Ishikawa (cell line): Measurements from ENCODE around the gene SYNDIG1.

Experiments
- CEBPB ChIP-seq: IDR thresholded peaks from 2 replicates; pipeline ENCODE4 v1.6.1; 2012
- CREB1 ChIP-seq: IDR thresholded peaks from 2 replicates; pipeline ENCODE4 v1.6.1; 2012; ENCODE audit warnings: low read depth
- EP300 ChIP-seq: IDR thresholded peaks from 2 replicates; pipeline ENCODE4 v1.6.1; 2012; ENCODE audit warnings: borderline replicate concordance
- FOXM1 ChIP-seq: IDR thresholded peaks from 2 replicates; pipeline ENCODE4 v1.6.1; 2012; ENCODE audit warnings: low read depth, borderline replicate concordance
- MAX ChIP-seq: IDR thresholded peaks from 2 replicates; pipeline ENCODE4 v1.6.1; 2012
- NFIC ChIP-seq: IDR thresholded peaks from 2 replicates; pipeline ENCODE4 v1.6.1; 2012
- RAD21 ChIP-seq: IDR thresholded peaks from 2 replicates; pipeline ENCODE4 v1.6.1; 2012; ENCODE audit warnings: low read depth
- TAF1 ChIP-seq: IDR thresholded peaks from 2 replicates; pipeline ENCODE4 v1.6.1; 2012; ENCODE audit warnings: low read depth, mild to moderate bottlenecking
- TCF12 ChIP-seq: IDR thresholded peaks from 2 replicates; pipeline ENCODE4 v1.6.1; 2012; ENCODE audit warnings: low read depth
- TEAD4 ChIP-seq: IDR thresholded peaks from 2 replicates; pipeline ENCODE4 v1.6.1; 2012
- YY1 ChIP-seq: IDR thresholded peaks from 2 replicates; pipeline ENCODE4 v1.6.1; 2012; ENCODE audit warnings: low read depth
- ZBTB7A ChIP-seq: IDR thresholded peaks from 2 replicates; pipeline ENCODE4 v1.6.1; 2012; ENCODE audit warnings: low read depth
- TF ChIP-seq, protein P1 (sequence below): IDR thresholded peaks from 2 replicates; pipeline ENCODE4 v1.6.1; 2012; ENCODE audit warnings: low read depth, mild to moderate bottlenecking
- TF ChIP-seq, protein P2 (sequence below): IDR thresholded peaks from 2 replicates; pipeline ENCODE4 v1.6.1; 2012

DNA sequence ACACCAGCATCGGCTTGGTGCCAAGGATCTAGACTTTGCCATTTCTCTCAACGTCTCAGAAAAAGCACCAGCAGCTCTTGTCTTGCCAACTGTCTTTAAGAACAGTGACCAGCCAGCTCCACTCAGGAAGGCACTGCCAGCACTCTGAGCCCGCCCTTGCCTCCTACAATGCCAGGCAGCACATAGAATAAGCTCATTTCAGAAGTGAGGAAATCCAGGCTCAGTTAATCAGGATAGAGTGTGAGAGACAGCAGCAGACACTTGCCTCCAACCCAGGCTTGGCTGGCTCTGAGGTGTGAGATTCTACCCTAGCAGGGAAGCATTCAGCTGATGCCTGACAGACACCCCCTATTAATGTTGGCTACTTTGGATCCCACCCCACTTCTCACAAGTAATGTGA, 4.3 kb upstream of the SYNDIG1 start:
- TF ChIP-seq ZBTB7A, result no peak
- TF ChIP-seq TAF1, result no peak
- TF ChIP-seq EP300, result no peak
- no peak for TF ChIP-seq CEBPB
- TF ChIP-seq FOXM1, result no peak
- TF ChIP-seq, protein P1, sequence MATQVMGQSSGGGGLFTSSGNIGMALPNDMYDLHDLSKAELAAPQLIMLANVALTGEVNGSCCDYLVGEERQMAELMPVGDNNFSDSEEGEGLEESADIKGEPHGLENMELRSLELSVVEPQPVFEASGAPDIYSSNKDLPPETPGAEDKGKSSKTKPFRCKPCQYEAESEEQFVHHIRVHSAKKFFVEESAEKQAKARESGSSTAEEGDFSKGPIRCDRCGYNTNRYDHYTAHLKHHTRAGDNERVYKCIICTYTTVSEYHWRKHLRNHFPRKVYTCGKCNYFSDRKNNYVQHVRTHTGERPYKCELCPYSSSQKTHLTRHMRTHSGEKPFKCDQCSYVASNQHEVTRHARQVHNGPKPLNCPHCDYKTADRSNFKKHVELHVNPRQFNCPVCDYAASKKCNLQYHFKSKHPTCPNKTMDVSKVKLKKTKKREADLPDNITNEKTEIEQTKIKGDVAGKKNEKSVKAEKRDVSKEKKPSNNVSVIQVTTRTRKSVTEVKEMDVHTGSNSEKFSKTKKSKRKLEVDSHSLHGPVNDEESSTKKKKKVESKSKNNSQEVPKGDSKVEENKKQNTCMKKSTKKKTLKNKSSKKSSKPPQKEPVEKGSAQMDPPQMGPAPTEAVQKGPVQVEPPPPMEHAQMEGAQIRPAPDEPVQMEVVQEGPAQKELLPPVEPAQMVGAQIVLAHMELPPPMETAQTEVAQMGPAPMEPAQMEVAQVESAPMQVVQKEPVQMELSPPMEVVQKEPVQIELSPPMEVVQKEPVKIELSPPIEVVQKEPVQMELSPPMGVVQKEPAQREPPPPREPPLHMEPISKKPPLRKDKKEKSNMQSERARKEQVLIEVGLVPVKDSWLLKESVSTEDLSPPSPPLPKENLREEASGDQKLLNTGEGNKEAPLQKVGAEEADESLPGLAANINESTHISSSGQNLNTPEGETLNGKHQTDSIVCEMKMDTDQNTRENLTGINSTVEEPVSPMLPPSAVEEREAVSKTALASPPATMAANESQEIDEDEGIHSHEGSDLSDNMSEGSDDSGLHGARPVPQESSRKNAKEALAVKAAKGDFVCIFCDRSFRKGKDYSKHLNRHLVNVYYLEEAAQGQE, result no peak
- no peak for TF ChIP-seq MAX
- TF ChIP-seq, protein P2, sequence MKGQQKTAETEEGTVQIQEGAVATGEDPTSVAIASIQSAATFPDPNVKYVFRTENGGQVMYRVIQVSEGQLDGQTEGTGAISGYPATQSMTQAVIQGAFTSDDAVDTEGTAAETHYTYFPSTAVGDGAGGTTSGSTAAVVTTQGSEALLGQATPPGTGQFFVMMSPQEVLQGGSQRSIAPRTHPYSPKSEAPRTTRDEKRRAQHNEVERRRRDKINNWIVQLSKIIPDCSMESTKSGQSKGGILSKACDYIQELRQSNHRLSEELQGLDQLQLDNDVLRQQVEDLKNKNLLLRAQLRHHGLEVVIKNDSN, result no peak
- TF ChIP-seq CREB1, result no peak
- TF ChIP-seq RAD21, result no peak
- TF ChIP-seq TEAD4, result no peak
- TF ChIP-seq YY1, result no peak
- no peak for TF ChIP-seq NFIC
- no peak for TF ChIP-seq TCF12
